RPMI8226 (cell line): ENCODE measurements around the gene CTDSP2.
"Not testable (repeated sequence)": the region's sequence is repeated elsewhere in the genome, so short reads cannot be mapped to it uniquely, and the experiment has no call there.

Source experiments
- DNase-seq: peaks from one replicate; pipeline ENCODE4 v3.0.0-alpha.2; 2015

Gene CTDSP2

DNA sequence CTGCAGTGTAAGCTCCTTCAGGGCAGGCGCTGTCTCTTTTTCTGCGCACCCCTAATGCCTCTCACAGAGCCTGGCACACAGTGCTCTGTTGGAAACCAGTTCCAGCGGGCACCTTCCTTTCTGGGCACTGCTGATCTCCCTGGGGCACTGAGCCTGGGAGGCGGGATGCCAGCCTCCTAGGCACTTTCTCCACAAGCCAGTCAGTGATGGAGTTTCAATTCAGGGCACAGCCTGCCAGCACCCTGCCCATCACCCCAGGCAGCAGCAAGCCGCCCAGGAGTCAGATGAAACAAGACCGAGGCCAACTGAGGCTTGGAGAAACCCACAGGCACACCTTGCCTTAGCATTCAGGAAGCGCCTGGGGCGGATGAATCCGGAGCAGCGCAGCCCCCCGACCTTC lies 5.7 kb upstream of the CTDSP2 start:
- no peak for DNase-seq

DNA sequence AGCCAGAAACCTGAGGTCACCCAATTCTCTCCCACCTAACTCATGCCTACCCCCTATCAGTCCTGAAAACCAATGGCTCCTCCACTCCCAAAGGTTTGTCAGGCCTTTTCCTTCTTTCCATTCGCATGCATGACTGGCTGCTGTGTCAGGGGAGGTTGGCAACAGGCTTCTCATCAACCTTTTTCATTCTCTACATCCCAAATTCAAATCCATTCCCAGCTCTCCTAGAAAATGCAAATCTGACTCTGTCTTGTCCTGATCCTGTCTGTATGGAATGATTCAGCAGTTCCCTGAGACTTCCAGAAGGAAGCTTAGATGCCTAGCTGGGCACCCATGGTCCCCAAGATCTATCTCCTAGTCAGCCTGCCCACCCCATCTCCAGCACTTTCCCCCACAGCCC lies 5.0 kb upstream of the CTDSP2 start:
- no peak for DNase-seq

- peak; percentile 57 for DNase-seq
Measured at GRCh38 chr12:57850854-57851430, 4.4 kb upstream of the CTDSP2 start.

DNA sequence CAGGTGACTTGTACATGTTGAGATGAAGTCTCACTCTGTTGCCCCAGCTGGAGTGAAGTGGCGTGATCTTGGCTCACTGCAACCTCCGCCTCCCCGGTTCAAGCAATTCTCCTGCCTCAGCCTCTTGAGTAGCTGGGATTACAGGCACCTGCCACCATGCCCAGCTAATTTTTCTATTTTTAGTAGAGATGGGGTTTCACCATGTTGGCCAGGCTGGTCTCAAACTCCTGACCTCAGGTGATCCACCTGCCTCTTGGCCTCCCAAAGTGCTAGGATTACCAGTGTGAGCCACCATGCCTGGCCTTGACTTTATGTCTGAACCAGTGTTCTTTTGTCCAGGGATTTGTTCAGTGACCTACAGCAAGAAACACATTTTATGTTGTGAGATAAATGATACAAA lies 2.9 kb upstream of the CTDSP2 start:
- DNase-seq: not testable (repeated sequence)

DNA sequence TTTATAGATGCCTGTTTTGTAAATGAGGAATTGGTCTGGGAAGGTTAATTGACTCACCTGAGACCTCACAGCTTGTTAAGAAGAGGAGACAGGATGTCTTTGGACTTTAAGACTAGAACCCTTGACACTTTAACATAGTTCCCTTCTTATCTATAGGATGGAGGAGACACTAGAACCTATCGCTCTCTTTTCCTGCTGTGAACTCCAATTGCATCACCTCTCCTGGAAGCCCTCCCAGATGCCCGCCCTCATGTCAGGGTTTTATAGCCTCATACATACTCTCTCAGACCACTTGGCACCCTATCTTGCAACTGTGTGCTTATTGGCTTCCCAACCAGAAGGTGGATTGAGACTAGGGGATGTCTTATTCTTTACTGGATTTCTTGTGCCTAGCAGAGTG lies 2.5 kb upstream of the CTDSP2 start:
- no peak for DNase-seq

DNA sequence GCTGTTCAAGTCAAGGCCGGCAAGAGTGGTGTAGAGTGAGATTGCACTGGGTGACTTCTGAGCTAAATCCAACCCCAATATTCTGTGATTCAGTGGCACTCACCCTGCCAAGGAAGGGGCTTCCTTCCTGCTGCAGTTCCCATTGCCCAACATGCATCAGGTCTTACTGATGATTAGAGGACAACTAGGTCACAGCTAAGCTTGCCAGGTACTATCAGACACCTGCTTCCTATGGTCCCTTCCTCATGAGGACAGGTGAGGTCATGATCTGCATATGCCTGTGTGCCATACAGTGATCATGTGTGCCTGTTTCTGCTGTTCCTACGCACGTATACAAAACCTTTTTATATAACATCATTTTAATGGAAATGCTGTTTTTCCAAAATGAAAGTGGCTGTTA lies 1.7 kb upstream of the CTDSP2 start:
- no peak for DNase-seq

- no peak for DNase-seq
Measured at GRCh38 chr12:57846285-57846576, 298 bp downstream of the CTDSP2 start.

- peak; percentile 81 for DNase-seq
Measured at GRCh38 chr12:57845478-57846284, 848 bp downstream of the CTDSP2 start.

GRCh38 chr12:57844709-57845477 lies 1.6 kb downstream of the CTDSP2 start:
- peak; percentile 76 for DNase-seq

DNA sequence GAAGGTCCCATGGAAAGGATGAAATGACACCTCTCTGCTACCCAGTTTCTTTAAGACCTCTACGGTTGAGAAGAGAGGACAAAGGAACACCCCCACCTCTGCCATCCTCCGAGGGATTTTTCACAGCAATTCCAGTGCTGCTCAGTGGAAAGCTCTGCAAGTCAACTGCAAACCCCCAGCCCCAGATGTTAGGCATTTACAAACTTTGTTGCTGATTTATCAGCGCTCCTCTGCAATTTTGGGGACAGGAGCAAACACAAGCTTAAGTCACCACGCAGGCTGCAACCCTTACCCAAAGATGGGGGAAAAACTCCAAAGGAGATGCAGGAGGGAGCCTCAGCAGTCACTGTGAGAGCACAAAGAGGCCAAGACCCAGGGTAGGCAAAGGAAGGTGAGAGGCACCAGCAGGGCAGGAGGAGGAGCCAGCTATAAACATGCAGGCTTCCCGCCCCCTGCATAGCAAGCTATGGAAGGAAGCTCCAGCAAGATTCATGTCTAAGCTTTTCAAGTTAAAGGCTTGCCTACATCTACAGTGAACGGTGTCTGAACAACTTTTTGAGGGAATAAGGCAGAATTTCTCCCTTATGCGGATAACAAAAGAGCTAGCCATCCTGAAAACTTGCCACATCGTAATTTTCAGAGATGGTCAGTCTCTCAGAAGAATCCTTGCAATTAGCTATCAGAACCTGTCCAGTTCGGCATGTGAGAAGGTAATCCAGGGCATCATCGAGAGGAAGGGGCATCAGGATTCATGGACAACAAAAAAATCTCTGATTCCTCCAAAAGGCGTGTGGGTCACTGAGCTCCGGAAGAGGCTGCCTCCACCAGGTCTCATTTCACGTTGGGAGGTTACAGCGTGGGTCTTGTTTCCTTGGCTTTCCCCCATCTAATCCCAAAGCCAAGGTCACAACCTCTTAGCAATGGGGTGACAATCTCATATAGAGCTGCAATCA lies 3.9 kb downstream of the CTDSP2 start:
- peak; percentile 77 for DNase-seq

DNA sequence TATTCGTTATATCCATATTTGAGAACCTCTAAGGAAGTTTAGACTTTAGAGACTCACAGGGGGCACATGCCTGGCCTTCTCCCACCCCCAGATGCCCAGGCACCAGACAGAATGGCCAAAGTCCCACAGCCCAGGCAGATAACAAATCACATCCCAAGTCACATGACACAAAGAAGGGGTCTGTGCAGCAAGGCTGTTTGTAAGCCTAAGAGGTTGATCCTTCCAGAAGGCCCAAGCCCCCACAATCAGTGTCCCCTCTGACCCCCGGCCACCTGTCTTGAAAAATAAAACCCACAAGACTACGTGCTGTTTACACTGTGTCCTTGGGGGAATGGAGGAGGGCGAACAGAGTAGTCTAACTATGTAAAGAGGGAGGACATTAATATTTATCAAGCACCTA lies 5.1 kb downstream of the CTDSP2 start:
- no peak for DNase-seq

- peak; percentile 84 for DNase-seq
Measured at GRCh38 chr12:57840726-57841125, 5.8 kb downstream of the CTDSP2 start.

DNA sequence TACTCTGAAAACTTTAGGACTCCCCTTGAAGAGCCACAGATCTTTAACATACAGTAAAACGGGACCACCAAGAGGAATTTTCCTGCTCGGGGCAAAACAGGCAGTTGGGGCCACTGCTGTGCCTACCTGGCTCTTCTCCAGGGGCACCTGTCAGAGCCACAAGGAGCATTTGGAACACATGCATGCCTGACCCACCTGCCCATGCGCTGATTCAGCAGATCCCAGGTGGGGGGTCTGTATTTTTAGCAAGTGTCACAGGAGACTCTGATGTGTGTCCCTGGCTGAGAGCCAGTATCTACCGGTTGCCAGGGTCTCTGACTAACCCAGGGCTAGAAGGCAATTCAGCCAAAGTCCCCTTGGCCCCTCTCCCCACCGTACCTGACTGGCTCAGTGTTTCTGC lies 6.5 kb downstream of the CTDSP2 start:
- DNase-seq: peak; percentile 92

- DNase-seq: peak; percentile 67
Measured at GRCh38 chr12:57838594-57839302, 7.8 kb downstream of the CTDSP2 start.

DNA sequence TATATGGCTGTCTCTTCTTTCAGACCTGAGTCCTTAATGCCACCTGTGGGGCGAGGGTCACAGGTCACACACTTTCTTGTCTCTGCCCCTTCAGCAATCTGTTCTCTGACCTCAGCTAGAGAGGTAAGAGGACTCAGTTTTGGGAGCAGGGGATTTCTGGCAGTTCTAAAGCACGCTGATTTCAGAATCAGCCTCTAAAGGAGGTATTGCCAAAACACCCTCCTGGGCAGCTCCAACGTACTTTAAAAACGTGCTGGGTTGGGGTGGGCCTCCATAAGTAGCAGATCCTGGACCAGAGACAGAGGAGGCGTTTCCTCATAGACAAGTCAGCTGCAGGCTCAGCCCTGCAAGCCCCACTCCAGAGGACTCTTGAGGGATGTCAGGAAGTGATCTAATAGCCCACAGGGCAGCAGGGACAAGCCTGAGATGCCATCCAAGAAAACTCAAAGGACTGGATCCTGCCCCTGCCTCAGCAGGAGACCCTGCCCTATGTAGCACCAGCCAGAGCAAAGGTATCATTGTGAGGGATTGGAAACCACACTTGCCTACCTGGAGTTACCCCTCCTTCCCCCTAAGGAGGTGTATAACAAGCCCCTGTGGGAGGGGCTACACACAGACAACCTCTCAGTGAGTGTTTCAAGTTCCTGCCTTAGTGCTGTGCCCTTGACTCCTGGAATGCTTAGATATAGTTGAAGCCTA lies 8.5 kb downstream of the CTDSP2 start:
- peak; percentile 75 for DNase-seq

DNA sequence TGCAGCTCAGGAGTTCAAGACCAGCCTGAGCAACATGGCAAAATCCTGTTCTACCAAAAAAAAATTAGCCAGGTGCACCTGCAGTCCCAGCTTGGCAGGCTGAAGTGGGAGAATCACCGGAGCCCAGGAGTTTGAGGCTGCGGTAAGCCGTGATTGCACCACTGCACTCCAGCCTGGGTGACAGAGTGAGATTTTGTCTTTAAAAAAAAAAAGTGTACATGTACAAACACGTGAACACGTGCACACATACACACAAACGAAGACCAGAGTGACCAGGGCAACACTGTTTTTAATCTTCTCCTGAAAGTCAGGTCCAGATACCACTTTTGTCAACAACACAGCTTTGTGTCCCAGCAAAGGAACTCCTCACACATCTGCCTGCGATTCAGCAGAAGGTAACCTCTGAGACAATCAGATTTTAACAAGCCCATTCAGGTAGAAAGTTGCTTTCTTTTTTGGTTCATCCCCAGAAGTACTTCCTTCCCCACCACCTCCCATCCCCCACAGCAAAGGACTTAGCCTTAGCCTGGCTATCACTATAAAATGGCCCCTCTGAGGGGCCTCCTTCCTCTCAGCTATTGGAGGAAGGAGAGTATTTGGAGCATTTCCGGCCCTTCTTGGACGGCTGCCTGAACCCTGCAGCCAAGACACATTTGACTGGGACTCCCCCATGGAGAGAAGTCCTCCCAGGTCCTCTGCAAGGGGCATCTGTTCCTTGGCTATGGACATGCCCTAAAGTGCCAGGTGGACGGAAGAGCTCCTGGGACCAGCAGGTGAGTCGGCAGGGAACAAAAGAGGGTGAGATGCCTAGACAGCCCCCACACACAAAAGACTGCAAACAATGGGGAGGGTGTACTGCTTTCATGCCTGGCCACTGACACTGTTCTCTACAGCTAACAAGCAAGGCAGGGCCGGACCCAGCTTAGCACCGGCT lies 9.8 kb downstream of the CTDSP2 start:
- DNase-seq: peak; percentile 95

DNA sequence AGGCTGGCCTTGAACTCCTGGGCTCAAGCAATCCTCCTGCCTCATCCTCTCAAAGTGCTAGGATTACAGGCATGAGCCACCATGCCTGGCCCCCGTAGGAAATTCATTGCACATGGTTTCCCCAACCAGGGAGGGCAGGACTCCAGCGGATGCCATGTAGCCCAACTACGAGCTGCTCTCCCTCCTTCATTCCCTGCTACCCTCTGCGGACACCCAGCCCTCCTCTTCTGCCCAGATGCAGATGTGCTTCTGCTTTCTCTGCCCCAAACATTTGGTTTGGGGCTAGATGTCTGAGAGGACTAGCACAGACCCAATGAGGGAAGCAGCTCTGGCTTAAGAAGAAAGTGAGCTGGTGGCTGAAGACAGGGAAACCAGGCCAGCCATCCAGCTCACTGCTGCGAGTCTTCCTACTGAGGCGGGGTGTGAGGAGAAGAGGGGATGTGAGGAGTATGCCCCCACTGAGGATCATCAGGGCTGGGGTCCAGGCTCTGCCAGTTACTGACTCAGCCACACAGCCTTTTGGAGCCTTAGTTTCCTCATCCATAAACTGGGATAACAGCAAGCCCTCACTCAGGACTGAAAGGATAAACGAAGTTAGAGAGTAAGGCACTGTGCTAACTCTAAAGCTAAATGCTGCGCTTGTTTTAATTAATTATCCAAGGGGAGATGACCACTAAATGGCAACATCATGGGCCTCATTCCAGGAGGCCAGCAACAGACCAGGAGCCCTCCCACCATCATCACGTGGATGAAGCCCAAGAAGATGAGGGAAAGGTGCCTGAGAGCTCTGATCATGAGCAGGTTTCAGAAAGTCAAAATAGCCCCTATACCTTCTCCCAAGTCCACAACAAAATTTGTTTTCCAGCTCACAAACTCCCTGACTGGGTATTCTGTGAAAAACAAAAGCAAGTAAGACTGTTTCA lies 10.9 kb downstream of the CTDSP2 start:
- peak; percentile 57 for DNase-seq

GRCh38 chr12:57834086-57834876 lies 12.2 kb downstream of the CTDSP2 start:
- DNase-seq: peak; percentile 79
